ENCODE data around the gene FBXO40.

Gene FBXO40

GRCh38 chr3:121624147-121624899, 31.1 kb downstream of the FBXO40 start:
- DNase-seq = no peak

GRCh38 chr3:121626495-121626894, 33.3 kb downstream of the FBXO40 start:
- no peak for DNase-seq

- no peak for DNase-seq
Observed at GRCh38 chr3:121627211-121627610, 34.0 kb downstream of the FBXO40 start.

GRCh38 chr3:121627622-121628021, 34.4 kb downstream of the FBXO40 start:
- DNase-seq = no peak

GRCh38 chr3:121629601-121630000, 36.4 kb downstream of the FBXO40 start:
- DNase-seq = no peak

GRCh38 chr3:121630355-121630754, 37.2 kb downstream of the FBXO40 start:
- DNase-seq = no peak

- no peak for DNase-seq
Observed at GRCh38 chr3:121637922-121638321, 44.7 kb downstream of the FBXO40 start.

GRCh38 chr3:121641127-121641526, 47.9 kb downstream of the FBXO40 start:
- DNase-seq = no peak

GRCh38 chr3:121642601-121643314, 49.6 kb downstream of the FBXO40 start:
- no peak for DNase-seq

GRCh38 chr3:121645054-121645453, 51.9 kb downstream of the FBXO40 start:
- DNase-seq = no peak

GRCh38 chr3:121648219-121648958, 55.2 kb downstream of the FBXO40 start:
- no peak for DNase-seq

- DNase-seq = no peak
Observed at GRCh38 chr3:121649645-121650044, 56.5 kb downstream of the FBXO40 start.

- no peak for DNase-seq
Observed at GRCh38 chr3:121651684-121652083, 58.5 kb downstream of the FBXO40 start.

GRCh38 chr3:121654493-121655385, 61.6 kb downstream of the FBXO40 start:
- no peak for DNase-seq

- DNase-seq = no peak
Observed at GRCh38 chr3:121658716-121659435, 65.7 kb downstream of the FBXO40 start.

GRCh38 chr3:121659586-121659985, 66.4 kb downstream of the FBXO40 start:
- DNase-seq = no peak

- peak; percentile 57 to 58 for DNase-seq
Observed at GRCh38 chr3:121660356-121661171, 67.4 kb downstream of the FBXO40 start, which contains the start of gene HCLS1. HCLS1 (minus strand) TSS chr3:121660903; CDS start chr3:121658347, 2,556 bp downstream.

GRCh38 chr3:121661376-121661775, 68.2 kb downstream of the FBXO40 start:
- DNase-seq = no peak

- DNase-seq = no peak
Observed at GRCh38 chr3:121662742-121663141, 69.6 kb downstream of the FBXO40 start.

- DNase-seq = no peak
Observed at GRCh38 chr3:121663171-121663847, 70.1 kb downstream of the FBXO40 start.
